Right ventricle myocardium superior (tissue), 1 donor: ENCODE data around the gene TPR. TPM values are rescaled to one million over a fixed set of nuclear protein-coding genes. Genes with fewer than 3 reads are reported as not detected.
A peak's percentile ranks its signal among the peaks of the same experiment; 100 is the strongest.
"Not testable (repeated sequence)": the region's sequence is repeated elsewhere in the genome, so short reads cannot be mapped to it uniquely, and the experiment has no call there.

Experiments
- ATAC-seq: fragments of 200-7000 bp; cut with Tn5 transposase; one replicate; pipeline ENCODE4 v1.9.1; 2020; ENCODE audit warnings: mild to moderate bottlenecking; ENCODE audit not compliant: poor library complexity
- DNase-seq: peaks from one replicate; pipeline ENCODE4 v3.0.0-alpha.2; 2020
- intact Hi-C: fragments of 100-400 bp; cut with DNase I; formaldehyde crosslinking; loops from one replicate; pipeline ENCODE4 v1.11.2; 2022
- long read RNA-seq: library from polyadenylated mRNA; unstranded; transcript quantifications from one replicate; pipeline ENCODE4 v2.0.0, GENCODE V29; 2021
- total RNA-seq: library from RNA; stranded (reverse); fragmentation: NEBNext Ultra II Directional; extraction: Animal tissue kit (Norgen Biotek cat#: 25700); gene quantifications from one replicate; pipeline ENCODE4 v1.2.1, GENCODE V29; 2021
- donor health status: DM: no; HTN: yes; CAD: no; lungs with severe emphysema.

Gene TPR
- 41.4 TPM for total RNA-seq
- long read RNA-seq, full-length matches to known transcripts, result 7 of 27 reads
- long read RNA-seq, partial matches to known transcripts, result 15 of 27 reads
- long read RNA-seq, other reads (novel, unspliced or antisense), result 5 of 27 reads

DNA sequence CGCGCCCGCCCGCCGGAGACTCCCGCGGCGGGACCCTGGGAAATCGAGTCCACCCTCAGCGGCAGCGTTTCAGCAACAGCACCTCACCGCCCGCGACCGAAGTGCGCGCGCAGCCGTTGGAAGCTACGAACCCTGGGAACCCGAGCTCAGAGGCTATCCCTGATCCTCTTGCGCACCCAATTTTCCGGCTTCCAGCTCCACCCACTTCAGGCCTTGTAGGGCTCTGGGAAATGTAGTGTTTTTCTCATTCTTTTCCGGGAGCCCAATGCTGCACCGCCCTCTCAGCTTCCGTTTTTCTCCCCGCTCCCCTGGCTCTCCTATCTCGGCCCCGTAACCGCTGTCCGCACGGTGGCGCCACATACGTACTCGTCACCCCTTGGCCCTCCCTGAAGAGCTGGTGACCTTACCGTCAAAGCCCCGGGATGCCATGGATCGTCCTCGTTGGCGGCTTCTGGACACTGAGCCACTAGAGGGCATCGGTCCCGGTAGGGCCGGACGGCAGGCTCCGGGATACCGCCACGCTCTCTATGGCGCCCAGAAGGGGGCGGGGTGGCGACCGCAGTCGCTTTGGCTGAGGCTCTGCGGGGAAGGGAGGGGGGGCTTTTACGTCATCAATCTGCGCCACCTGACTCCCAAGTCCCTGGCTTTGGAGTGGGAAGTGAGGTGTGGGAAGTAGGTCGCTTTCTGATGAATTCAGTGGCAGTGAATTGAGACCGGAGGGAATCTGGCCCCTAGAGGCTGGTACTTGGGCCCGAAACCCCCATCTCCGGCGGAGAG lies at the start of gene TPR, which contains the start of gene ODR4:
TPR (minus strand) TSS at position 102 of the 777 bp plus-strand sequence. CDS start 225 bp downstream, outside the sequence.
ODR4 (plus strand) TSS at position 687 of the 777 bp plus-strand sequence. CDS start 3,948 bp downstream, outside the sequence.
- ATAC-seq (peak; percentile 96), DNase-seq (peak; percentile 99)
- intact Hi-C loops, result no loop called here

DNA sequence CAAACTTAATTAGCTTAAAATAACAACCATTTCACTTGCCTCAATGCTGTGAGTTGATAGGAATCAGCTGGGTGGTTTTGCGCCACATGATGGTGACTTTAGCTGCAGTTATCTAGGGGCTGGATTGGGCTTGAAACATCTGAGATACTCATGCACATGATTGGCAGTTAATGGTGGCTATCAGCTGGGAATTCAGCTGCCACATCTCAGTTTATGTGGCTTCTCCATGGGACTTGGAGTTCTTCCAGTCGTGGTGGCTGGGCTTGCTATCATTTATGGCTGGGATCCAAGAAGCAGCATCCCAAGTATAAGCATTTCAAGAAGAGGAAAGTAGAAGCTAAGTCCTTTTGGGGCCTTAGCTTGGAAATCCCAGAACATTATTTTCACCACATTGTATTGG lies 49.5 kb upstream of the TPR start:
- DNase-seq (peak; percentile 37), ATAC-seq (peak; percentile 77)
- intact Hi-C loops, result no loop called here

DNA sequence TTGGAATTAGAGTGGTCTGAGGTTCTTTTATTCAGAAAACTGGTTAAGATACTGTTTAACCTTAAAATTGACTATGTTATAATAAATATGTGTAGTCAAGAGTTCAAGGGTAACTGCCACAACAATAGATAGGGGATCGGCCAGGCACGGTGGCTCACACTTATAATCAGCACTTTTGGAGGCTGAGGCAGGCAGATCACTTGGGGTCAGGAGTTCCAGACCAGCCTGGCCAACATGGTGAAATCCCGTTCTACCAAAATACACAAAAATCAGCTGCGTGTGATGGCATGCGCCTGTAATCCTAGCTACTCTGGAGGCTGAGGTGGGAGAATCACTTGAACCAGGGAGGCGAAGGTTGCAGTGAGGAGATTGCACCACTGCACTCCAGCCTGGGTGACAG lies 46.4 kb upstream of the TPR start:
- no peak for DNase-seq

DNA sequence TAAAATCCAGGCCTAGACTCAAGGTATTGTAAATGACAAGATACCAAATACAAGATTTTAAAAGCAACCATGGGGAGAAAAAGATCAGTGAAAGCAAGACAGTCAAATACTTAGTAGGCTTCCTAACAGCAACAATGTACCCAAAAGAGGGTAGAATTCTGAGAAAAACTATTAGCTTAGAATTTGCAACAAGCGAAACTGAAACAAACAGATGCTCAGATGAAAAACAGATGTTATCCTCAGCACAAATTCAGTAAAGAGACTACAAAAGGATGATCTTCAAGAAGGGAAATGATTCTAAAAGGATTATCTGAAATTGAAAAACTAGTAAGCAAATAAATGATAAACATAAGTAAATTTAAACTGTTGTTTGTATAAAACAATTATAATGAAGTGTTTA lies 45.9 kb upstream of the TPR start:
- ATAC-seq (no peak), DNase-seq (no peak)
- intact Hi-C loops, result no loop called here

More for the DNA sequence above, 46.4 kb upstream of the TPR start:
- intact Hi-C loops, result no loop called here
- ATAC-seq, result no peak

DNA sequence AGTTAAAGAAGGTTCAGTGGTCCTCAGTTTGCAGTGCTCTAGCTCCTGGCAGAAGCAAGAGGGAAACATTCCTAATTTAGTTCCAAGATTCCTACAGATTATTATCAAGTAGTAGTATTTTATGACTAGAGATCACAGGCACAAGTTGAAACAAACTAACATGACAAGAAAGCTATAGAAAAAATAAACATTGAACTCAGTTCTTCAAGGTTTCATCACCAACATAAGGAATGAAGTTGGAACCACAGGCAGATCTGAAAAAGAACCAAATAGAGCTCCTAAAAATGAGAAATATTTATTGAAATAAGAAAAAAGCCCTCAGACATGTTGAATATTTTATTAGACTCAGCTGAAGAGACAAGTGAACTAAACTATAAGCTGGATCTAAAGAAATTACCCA lies 45.3 kb upstream of the TPR start:
- ATAC-seq, result no peak
- DNase-seq, result no peak
- intact Hi-C loops, result no loop called here

DNA sequence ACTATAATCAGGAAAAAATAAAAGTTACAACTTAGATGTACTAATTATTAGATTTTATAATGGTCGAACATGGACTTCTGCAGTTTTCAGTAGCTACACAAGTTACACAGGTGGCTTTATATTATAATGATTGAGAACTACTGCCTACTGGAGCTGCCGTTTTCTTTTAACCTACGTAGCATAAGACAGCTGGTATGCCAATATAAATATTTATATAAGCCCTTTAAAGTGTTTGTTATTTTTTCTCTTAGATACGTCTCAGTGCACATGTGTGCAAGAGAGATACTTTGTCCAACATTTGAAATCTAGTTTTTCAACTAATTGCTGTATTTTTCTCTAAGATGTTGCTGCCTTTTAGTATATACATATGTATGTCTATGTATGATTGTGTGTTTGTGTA lies 43.5 kb upstream of the TPR start:
- intact Hi-C loops, result no loop called here
- DNase-seq (no peak), ATAC-seq (no peak)

DNA sequence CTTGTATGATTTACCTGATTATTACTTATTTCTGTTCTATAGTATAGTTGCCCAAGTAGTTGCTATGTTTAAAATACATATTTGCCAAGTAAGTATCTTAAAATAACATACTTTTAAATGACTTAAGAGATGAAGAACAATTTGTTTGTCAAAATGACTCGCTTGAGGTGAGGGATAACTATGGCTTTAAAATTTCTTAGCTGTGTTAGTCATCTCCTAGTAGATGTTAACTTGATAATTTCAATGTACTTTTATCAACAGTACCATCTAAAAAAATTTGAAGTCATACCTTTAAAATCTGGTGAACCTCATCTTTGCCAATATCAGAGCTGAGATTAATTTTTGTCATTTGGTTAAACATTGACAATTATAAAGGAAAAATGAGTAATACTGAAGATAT lies 38.3 kb upstream of the TPR start:
- intact Hi-C loops, result no loop called here
- ATAC-seq, result no peak
- DNase-seq, result no peak

DNA sequence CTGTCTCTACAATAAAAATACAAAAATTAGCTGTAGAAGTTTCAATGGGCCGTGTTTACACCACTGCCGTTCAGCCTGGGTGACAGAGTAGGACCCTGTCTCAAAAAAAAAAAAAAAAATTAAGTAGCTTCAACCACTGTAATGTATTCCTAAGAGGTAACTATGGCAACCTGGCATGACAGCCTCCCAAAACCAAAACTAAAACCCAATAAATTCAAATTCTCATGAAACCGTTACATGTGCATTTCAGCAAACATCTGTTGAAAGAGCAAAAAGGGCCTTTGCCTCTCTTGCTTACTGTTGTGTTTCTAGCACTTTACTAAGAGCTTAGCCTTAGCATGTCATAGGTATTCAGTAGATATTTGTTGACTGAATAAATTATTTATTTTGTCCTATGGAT lies 34.0 kb upstream of the TPR start:
- no peak for DNase-seq
- intact Hi-C loops, result loop anchor here (10.0 kb wide), 1 partner anchor 84 kb away; no protein-coding TSS in a partner anchor
- ATAC-seq, result no peak

DNA sequence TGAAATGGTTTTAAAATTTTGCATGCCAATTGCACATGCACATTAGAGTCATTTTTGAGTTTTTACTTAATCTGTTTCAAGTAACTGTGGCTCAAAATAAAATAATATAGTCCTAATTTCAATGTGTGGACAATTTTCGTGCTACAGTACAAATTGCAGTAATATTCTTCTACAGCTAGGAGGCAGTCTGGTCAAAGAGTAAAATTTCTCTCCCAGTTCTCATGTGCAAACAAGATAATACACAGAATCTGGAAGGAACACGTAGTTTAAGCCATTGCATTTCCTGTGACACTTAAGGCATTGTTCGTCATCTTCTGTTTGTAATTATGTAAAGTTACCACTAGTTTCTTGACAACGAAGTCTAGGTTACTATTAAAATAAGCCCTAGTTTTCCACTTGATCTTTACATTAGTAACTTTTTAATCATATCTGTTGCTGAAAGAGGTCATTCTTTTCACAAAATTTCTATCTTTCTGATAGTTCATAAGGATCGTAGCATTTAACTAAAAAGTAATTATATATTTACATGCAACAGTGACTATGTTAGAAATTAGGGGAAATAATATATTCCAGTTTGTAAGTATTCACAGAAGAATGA lies 29.5 kb upstream of the TPR start:
- DNase-seq (no peak), ATAC-seq (peak; percentile 38)
- intact Hi-C loops, result loop anchor here (10.0 kb wide), 1 partner anchor 80 kb away; no protein-coding TSS in a partner anchor

DNA sequence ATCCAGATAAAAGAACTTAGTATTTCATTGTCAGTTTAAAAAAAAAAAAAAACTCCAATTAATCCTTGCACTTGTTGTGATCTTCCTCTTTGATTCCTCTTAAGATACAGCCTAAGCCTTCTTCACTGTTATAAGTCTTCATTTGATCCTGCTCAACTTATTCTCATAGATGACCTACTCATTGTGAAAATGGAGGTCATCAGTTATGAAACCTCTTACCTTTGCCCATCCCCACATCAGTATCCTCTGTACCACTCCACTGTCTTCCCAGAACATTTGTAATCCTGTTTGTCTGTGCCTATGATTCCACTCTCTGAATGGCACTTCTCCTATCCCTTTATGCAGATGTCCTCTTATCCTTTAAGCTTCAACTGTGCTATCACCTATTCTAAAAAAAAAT lies 28.6 kb upstream of the TPR start:
- DNase-seq (no peak), ATAC-seq (no peak)
- intact Hi-C loops, result loop anchor here (10.0 kb wide), 1 partner anchor 79 kb away; no protein-coding TSS in a partner anchor

DNA sequence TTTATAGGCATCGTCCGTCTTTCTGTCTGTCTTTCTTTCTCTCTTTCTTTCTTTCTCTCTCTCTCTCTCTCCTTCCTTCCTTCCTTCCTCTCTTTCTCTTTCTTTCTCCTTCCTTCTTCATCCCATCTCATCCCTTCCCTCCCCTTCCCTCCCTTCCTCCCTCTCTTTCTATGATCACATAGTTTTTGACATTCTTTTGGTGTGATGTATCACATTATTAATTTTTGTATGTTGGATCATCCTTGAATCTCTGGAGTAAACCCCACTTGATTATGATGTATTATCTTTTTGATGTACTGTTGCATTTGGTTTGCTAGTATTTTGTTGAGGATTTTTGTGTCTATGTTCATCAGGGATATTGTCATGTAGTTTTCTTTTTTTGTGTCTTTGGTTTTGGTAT lies 26.4 kb upstream of the TPR start:
- DNase-seq, result not testable (repeated sequence)
- intact Hi-C loops, result loop anchor here (10.0 kb wide), 1 partner anchor 77 kb away; no protein-coding TSS in a partner anchor

DNA sequence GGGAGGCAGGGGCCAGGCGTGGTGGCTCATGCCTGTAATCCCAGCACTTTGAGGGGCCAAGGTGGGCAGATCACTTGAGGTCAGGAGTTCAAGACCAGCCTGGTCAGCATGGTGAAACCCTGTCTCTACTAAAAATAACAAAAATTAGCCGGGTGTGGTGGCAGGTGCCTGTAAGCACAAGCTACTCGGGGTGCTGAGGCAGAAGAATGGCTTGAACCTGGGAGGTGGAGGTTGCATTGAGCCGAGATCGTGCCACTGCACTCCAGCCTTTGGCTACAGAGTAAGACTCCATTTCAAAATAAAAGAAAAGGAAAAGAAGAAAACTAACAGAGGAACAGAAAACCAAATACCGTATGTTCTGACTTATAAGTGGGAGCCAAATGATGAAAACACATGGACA lies 17.7 kb upstream of the TPR start:
- ATAC-seq, intact Hi-C loops, DNase-seq: not testable (repeated sequence)

More for the DNA sequence above, 26.4 kb upstream of the TPR start:
- ATAC-seq, result not testable (repeated sequence)

DNA sequence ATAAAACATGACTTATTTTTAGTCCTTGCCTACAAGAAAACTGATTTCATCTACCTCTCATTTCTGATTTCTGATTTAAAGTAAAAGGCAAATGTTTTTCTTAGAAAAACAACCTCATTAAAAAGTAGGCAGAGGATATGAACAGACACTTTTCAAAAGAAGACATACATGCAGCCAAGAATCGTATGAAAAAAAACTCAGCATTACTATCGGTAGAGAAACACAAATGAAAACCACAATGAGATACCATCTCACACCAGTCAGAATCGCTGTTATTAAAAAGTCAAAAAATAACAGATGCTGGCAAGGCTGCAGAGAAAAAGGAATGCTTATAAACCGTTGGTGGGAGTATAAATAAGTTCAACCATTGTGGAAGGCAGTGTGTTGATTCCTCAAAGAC lies 16.8 kb upstream of the TPR start:
- no peak for DNase-seq
- intact Hi-C loops, result no loop called here
- ATAC-seq, result no peak

DNA sequence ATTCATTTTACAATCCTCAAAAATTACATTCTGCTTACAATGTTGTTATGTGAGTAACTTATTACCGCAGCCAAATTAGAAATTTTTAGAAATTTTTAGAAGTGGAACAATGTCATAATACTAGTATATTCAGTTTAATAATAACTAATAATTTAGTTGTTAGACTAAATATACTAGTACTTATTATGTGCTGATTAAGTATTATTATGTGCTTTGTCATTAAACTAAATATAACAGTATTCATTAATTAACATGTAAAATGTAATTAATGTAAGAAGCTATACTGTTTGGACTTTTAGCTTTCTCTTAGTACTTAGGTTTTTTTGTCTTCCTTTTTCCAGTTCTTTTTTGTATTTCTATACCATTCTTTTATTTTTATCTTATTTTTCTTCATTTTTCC lies 15.9 kb upstream of the TPR start:
- intact Hi-C loops, result no loop called here
- DNase-seq (no peak), ATAC-seq (no peak)

DNA sequence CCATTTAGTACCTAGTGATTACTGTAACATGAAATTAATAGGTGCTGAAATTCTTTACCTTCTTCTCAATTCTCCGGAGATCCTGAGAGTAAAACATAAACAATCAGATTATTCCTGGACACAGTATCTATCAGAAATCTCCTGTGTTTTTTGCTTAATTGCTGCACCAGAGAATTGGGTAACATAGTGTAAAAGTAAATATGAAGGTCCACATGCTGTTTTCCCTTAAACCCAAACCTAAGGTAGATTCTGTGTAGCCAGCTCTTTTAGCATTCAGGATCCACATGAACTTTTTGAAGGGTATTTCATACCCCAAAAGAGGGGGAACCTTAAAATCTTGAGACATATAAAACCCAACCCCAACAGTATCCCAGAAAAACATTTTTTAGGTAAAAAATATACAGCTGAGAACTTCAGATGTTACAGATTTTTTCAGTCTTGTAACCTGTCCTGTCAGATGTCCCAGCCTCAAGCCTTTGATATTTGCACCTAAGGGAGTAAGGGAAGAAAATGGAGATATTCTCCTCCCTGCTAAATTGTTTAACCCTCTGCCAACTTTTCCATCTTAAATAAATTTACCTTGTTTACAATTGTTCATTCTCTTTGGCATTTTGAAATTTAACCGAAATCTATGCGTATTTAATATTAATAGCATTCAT lies 11.8 kb upstream of the TPR start:
- intact Hi-C loops, result no loop called here
- no peak for DNase-seq
- ATAC-seq, result no peak

DNA sequence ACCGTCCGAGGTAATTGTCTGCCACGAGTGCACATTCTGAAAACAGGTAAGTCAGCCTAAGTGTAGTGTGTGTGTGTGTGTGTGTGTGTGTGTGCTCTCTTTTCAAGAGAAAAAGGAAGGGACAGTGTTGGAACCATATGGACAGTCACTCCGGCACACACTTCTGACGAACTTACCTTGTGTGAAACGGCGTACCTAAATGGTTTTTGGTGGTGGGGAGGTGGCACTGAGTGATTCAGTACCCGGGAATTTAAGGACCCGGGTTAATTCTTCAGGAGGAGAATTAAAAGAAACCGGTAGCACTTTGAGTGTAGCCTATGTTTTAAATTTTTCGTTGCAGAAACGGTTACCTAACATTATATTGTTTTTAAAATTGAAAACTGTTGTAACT lies 871 bp upstream of the TPR start:
- intact Hi-C loops, result no loop called here
- DNase-seq (no peak), ATAC-seq (peak; percentile 2)

DNA sequence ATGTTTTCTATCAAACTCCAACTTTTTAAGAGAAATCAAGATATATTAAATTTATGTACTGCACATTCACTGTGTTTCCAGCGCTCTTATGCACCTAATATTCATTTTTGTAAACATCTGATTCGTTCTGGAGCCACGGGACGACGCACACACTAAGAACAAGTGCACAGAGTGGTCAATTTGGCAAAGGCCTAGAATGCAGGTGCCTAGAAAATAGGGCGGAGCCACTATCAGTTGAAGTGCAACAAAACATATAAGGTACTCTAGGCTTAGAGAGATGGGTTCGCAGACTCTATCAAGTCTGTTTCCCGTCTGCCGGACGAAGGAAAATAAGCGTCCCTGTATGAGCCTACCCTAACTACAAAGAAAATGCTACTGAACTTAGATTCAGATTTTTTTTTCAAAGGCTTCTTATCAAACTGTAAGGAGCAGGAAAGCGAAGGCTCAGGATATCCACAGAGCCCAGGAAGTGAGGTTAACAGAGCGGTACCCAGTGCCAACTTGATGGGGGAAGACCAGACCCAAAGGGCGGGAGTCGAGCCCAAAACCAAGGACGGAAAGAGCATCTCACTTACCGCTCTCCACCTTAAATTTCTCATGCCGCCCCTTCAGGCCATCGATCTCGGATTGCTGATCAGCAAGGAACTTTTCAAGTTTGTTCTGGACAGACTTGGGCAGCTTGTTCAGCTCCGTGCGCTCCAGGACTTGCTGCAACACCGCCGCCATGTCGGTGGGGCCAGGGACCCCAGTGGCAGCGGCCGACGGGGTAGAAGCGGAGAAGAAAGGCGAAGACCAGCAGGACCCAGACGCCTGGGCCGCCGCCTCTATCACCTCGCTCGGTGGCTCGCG lies 526 bp downstream of the TPR start:
- peak; percentile 20 for ATAC-seq
- no peak for DNase-seq
- intact Hi-C loops, result no loop called here
